HG02870 (cell line): Measurements from ENCODE around the gene DNAJB6.

Experiments used
- ATAC-seq: cut with Tn5 transposase; IDR thresholded peaks from one replicate; pipeline ENCODE4 v1.9.1; 2021; ENCODE audit warnings: mild to moderate bottlenecking, moderate library complexity; ENCODE audit not compliant: unreplicated experiment

DNAJB6 gene

GRCh38 chr7:157407512-157408257 is 70.9 kb downstream of the DNAJB6 start:
- ATAC-seq: no peak

- ATAC-seq: no peak
Measured at GRCh38 chr7:157408258-157409101, 71.7 kb downstream of the DNAJB6 start.

DNA sequence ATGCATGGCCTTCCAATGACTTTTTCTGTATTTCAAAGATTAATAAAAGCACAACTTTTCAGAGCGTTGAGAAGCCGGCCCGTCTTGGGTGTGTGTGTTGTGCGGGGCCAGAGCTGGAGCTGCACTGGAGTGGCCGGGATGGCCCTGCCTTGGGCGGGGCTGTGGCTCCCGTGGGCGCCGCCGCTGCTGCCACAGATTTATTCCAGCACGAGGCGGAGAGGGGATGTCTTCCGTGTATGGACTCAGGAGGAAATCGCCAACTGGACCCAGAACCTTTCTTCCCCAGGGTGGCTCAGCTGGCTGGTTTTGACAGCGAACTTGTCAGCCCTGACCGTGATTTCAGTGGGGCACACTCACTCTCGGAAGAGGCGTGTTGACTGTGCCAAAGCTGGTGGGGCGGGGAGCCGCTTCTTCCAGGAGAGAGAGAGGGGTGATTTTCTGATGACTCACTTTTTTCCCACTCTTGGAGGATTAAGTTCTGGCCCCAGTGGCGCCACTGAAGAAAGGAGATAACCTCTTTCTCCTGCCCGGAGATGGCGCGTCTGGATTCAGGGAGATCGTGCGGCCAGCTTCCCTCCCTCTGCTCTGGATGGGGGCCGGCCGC is 72.4 kb downstream of the DNAJB6 start:
- no peak for ATAC-seq

DNA sequence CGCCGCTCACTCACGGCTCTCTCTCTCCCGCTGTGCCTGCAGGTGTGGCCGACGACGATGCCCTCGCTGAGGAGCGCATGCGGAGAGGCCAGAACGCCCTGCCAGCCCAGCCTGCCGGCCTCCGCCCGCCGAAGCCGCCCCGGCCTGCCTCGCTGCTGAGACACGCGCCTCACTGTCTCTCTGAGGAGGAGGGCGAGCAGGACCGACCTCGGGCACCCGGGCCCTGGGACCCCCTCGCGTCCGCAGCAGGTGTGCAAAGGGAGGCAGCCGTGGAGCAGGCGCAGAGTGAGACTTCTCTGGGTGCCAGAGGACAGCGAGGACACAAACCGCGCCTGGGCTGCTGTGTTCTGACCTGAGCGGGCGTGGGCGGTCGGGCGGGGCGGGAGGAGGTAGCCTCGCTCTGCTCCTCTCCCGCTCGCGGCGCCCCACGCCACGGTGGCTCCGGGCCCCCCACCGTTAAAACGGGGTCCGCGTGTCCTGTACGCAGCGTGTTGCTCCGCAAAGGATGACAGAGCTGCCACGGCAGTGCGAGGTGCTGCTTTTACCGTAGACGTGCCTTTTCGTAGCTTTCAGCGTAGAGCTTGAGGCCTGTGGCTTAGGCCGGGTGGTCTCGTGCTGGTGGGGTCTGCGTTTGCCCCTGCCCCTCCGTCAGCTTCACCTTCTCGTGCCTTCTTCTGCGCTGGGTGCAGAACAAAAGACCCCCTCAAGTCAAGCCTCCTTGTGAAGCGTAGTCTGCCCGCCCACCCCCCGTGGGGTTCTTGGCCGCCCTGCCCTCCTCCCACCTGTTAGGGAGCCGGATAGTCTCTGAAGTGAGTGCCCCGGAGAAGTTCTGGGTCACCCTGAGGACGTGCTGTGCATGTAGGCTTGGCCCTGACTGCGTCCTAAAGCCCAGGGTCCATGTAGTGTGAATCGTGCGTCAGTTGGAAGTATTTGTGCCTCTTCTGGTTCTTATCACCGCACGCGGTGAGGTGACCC is 73.2 kb downstream of the DNAJB6 start:
- no peak for ATAC-seq

- ATAC-seq: no peak
Measured at GRCh38 chr7:157410831-157411556, 74.2 kb downstream of the DNAJB6 start.

- ATAC-seq: no peak
Measured at GRCh38 chr7:157411580-157411979, 74.8 kb downstream of the DNAJB6 start.

GRCh38 chr7:157412021-157412443 is 75.2 kb downstream of the DNAJB6 start:
- no peak for ATAC-seq

- ATAC-seq: no peak
Measured at GRCh38 chr7:157412491-157413180, 75.8 kb downstream of the DNAJB6 start.

DNA sequence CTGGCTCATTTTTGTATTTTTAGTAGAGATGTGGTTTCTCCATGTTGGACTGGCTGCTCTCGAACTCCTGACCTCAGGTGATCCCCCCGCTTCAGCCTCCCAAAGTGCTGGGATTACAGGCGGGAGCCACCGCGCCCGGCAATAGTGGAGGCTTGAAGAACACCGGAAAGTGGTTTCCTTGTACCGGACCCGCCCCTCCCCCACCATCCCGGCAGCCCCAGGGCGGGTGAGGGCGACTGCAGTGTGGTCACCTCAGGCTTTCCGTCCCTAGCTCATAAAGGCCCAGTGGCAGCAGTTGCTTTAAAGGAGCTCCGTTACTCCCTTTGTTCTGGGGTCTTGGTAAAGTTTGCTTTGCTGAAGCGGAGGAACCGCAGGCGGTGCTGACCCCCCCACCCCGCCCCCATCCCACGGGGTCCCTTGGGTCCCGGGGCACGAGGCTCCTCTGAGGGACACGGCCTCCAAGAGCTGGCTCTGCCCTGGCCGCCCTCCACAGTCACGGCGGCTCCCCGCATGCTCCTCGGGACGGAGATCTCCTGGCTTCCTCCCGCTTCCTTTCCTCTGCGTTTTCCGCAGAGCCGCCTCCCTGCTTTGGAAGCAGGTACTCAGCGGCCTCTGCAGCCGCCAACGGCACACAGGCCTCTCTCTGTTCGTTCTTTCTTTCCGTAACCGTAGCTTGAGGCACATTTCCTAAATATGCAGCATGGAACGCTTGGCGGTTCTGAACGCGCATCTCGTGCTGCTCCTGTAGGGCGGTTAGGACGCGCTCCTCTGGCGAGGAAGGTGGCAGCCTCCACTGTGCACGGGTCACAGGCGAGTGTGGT is 77.3 kb downstream of the DNAJB6 start:
- ATAC-seq: no peak

GRCh38 chr7:157414702-157415096 is 77.9 kb downstream of the DNAJB6 start:
- no peak for ATAC-seq

GRCh38 chr7:157415486-157415885 is 78.7 kb downstream of the DNAJB6 start:
- ATAC-seq: no peak

DNA sequence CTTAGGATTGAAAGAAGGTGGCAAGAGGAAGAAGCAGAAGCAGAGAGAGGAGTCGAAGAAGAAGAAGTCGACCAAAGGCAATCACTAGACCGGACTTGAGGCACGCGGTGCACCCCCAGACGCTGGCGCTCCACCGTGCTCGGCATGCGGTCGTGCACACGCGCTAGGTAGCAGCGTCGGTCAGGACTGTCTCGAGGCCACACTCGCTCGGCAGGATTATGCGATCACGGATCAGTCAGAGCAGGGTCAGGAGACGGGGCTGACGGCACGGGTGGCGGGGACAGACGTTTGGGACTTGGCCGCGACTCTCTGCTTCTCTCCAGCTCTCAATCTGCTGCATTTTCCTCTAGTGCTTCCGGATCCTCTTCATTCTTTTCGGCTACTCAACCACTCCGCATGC is 79.2 kb downstream of the DNAJB6 start:
- no peak for ATAC-seq

GRCh38 chr7:157418204-157419034 is 81.6 kb downstream of the DNAJB6 start:
- ATAC-seq: no peak

DNA sequence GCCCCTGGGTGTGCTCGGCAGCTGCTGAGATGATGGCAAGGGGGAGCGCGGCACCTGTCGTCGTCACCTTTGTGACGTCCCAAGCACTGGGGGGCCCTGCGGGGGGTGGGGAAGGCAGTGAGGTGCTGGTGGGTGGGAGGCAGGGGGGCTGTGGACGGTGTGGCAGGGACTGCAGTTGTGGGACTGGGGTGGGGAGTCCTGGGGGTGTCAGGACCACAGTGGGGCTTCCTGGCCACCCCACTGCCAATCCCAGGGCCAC is 82.2 kb downstream of the DNAJB6 start:
- no peak for ATAC-seq

GRCh38 chr7:157422279-157422678 is 85.5 kb downstream of the DNAJB6 start:
- ATAC-seq: no peak

DNA sequence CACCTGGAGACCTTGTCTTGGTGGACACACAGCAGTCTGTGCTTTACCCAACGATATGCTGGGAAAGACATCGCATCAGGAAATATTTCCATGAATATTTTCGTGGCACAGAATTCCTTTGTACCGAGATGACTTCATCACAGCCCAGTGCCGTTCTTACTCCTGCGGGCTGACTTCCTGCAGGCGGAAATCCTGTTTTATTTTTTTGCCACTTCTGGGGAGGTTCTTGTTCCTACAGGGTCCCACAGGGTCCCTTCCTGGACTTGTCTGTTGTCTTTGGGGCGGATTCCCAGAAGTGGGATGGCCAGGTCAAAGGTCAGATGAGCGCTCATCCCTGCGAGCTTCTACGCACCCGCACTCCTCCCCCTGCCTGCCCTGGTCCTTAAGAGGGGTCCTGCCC is 86.5 kb downstream of the DNAJB6 start:
- no peak for ATAC-seq

- no peak for ATAC-seq
Measured at GRCh38 chr7:157423886-157424565, 87.2 kb downstream of the DNAJB6 start.
